HG02763 (cell line): ENCODE measurements around the gene COL5A1.
"Not testable (repeated sequence)": the region's sequence is repeated elsewhere in the genome, so short reads cannot be mapped to it uniquely, and the experiment has no call there.

Source experiments
- ATAC-seq: cut with Tn5 transposase; IDR thresholded peaks from one replicate; pipeline ENCODE4 v1.9.1; 2021; ENCODE audit warnings: mild to moderate bottlenecking, moderate library complexity; ENCODE audit not compliant: unreplicated experiment

Gene COL5A1

DNA sequence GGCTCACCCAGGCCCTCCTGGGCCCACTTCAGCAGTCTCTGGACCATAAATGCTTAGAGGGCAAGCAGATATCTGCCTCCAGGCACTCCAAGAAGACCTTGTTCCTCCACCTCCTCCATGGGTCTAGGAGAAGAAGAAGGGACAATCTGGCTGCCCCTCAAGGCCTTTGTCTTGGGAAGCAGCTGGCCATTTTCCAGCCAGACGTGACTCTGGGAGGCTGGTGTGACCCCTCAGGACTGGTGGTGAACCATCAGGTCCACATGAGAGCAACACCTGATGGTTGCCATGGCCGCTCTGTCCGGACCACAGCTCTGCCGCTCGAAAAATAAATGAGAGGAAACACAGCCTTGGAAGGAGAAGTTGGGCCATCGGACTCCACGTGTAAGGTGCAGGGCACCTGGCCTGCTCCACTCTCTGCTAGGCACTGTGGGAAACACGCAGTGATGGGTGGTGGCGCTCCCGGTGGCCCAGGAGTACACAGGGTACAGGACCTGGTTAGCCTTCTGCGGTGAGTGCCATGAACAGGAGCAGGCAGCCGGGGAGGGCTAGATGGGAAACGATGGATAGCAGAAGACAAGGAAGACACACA, 3.0 kb upstream of the COL5A1 start:
- ATAC-seq, result no peak

DNA sequence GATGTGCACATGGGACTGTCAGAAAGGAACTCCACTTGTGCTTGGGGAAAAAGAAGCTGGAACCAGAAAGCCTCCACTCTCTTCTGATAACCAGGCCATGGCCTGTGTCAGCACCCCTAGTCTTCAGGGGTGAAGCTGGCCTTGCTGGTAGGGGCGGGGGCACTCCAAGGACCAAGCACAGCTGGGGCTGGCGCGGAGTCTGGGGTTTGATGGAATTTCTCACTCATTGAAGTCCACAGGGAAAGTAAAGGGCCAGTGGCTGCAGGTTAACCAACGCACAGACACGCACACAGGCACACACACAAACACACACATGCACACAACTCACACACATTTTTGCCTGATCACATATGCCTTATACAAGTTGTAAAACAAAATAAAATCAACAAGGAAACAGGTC, 1.6 kb upstream of the COL5A1 start:
- ATAC-seq, result no peak

DNA sequence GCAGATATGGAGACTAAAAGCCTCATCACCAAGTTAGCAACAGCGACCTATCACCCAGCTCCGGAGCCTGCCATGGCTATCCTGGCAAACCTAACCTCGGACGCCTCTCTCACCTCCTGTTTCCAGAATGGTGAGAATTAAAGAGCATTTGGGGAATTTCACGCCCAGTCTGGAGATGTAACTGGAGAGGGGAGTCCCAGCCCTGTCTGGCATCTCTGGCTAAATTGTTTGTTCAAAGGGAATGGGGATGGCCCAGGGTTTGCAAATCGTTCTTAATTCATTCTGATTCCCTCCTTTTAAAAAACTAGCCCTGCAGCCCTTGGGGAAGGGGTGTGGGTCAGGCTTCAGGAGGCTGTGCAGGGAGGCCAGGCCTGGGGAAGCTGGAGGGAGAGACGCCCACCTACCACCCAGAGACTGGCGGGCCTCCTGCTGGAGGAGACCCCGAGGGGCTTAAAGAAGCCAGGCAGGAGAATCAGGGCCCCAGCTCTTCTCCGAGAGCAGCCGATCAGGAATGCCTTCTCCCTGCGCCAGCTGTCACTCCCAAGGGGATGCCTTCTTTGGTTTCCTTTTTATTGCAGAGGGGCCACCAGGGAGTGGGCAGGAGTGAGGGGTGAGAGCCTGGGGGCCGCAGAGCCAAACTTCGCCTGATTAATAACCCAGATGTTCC, 964 bp upstream of the COL5A1 start:
- no peak for ATAC-seq

DNA sequence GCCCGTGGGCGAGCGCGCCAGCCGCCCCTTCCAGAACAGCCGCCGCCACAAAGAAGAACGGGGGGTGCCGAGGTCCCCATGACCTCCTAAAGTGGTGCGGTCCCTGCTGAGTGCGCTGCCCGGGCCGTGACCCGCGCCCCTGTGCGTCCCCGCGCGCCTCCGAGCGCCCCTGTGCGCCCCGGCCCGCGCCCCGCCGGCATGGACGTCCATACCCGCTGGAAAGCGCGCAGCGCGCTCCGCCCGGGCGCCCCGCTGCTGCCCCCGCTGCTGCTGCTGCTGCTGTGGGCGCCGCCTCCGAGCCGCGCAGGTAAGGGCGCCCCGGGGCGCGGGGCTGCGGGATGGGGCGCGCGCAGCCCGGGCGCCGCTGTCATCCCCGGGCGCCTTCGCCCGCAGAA, 384 bp downstream of the COL5A1 start:
- no peak for ATAC-seq

DNA sequence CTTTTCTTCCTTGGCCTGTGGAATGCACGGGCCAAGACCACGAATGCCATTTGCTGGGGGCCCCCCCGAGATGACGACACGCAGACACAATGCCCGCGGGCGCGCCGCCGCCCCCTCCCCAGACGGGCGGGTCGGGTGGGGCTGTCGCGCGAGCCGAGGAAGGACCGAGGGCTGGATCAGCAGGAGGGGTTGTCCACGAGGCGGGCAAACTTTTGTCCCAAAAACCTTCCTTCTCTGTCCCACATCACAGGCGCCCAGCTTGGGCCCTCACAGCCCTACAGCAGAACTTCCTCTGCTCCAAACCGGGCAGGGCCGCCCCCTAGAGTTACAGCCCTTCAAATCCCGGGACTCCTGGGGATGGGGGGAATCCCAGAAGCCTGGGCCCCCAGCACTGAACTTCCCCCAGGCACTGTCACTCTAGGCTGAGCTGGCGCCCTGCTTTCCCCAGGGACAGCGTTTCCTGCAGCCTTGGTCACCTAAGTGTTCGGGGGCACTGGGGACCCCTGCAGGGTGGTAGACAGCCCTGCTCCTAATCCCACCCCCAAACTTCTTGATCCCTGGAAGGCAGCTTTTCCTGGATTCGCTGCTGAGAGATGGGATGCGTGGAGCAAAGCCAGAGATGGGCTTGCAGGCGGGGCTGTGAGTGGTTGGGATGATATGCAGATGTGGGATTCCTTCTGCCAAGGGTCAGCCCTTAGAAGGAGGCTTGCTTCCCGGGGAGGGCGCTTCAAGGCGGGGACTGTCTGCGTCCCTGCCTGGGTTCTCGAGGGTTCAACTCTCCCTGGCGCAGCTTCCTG, 980 bp downstream of the COL5A1 start:
- ATAC-seq, result no peak

DNA sequence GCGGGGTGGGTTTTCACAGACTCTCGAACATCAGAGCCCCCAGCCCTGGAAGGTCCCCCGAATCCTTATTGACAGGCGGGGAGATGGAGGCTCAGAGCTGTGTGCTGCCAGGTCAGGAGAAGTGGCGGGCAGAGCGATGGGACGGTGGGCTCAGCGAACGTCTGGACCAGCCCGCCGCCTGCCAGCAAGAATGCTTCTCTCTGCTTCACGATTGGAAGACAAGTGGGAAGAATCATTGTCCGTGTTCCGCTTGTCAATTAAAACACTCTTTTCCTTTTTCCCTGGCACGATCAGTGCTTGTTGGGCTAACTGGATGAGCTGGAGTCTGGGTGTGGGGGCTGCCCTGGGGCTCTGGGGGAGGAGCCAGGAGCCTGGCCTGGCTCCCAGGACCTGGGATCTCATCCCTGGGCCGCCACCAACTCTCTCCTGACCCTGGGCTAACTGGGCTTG, 1.6 kb downstream of the COL5A1 start:
- no peak for ATAC-seq

DNA sequence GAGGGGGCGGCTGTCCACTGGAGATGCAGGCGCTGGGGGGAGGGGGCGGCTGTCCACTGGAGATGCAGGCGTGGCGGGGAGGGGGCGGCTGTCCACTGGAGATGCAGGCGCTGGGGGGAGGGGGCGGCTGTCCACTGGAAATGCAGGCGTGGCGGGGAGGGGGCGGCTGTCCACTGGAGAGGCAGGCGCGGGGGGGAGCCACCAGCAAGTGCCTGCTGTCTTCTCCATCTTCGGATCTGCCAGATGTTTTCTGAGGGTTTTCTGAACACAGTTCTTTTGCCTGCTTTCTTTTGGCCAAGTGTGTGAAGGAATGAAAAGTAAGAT, 2.8 kb downstream of the COL5A1 start:
- not testable (repeated sequence) for ATAC-seq

DNA sequence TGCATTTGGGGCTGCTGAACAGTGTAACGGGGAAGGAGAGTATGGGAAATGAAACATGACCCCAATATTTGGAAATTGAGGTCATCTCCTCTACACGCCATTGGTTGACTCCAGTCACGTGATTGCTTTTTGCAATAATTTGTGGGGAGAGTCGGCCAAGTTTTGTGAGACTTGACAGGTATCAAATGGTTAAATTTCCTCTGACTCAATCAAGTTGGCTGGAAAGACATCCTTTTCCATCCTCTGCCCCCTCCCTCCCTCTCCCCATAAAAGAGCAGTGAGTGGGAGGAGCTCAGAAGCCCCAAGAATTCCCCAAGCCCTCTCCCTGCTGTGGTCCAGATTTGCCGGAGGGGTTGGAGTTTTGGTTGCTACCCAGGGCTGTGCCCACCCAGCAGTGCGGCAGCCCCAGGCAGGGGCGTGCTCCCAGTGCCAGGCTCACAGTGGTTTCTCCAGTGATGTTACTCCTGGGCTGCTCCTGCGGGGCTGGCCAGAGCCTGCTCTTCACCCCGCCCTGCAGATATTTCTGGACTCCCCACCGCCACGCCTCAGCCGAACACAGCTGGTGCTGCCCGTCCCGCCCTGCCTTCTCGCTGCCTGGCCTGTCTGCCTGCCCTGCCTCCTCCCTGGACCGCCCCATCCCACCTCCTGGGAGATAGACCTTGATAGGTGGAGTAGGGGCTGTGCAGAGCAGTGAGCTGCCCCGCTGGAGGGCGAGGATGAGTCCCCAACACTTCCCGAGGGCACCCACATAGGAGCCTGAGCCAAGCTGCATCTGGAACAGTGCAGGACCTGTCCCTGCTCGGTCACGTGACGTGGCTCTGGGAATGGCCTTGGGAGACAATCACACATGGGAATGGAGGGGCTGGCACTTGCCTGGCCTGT, 3.4 kb downstream of the COL5A1 start:
- no peak for ATAC-seq

DNA sequence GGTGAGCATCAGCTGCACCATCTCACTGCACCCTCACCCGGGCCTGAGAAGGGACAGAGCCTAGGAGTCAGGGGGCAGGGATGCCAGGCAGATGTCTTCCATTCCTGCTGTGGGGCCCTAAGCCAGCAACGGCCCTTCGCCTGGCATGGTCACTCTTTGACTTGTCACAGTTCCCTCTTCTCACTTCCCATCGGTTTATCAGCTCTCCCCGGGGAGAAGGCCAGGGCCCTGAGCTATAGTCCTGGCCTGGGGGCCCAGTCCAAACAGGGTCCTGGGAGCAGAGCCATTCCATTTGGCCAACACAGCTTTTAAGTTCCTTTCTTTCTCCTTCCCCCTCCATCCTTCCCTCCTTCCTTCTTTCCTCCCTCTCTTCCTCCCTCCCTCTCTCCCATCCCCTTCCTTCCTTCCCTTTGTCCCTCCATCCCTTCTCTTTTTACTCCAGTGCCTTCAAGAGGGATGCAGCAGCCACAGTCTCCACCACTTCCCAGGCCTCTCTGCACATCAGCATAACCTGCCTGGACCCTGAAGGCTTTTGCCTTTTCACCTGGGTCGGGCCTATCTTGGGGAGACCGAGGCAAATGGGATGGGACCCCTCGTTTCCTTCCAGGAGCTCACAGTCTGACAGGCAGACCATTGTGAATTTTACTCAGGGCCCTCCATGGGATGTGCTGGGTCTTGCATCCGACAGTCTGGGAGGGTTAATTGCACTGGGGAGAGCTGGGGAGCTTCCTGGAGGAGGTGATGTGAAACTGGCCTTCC, 4.2 kb downstream of the COL5A1 start:
- ATAC-seq, result no peak

DNA sequence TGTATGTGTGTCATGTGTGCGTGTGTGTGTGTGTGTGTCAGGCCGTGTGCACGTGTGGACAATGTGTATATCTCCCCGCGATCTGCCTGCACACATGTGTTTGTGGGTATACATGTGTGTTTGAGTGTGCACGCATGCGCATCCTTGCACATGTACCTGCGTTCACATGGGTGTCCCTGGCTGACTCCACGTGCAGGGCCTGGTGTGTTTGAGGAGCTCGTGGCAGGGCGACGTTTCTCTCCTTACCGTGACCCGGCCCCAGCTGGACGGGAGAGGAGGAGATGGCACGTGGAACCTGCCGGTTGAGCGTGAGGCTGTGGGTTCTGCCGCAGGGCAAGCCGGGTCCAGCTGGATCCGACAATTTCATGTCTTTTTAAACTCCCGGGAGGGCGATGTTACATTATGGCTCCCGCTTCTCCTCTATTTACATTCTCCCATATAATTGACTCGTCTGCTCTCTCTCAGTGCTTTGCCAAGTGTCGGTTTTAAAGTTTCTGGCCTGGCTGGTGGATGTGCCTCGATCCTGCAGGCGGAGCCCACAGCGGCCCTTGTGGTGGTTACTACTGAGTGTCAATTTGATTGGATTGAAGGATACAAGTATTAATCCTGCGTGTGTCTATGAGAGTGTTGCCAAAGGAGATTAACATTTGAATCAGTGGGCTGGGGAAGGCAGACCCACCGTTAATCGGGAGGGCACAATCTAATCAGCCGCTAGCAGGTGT, 5.9 kb downstream of the COL5A1 start:
- ATAC-seq, result no peak

DNA sequence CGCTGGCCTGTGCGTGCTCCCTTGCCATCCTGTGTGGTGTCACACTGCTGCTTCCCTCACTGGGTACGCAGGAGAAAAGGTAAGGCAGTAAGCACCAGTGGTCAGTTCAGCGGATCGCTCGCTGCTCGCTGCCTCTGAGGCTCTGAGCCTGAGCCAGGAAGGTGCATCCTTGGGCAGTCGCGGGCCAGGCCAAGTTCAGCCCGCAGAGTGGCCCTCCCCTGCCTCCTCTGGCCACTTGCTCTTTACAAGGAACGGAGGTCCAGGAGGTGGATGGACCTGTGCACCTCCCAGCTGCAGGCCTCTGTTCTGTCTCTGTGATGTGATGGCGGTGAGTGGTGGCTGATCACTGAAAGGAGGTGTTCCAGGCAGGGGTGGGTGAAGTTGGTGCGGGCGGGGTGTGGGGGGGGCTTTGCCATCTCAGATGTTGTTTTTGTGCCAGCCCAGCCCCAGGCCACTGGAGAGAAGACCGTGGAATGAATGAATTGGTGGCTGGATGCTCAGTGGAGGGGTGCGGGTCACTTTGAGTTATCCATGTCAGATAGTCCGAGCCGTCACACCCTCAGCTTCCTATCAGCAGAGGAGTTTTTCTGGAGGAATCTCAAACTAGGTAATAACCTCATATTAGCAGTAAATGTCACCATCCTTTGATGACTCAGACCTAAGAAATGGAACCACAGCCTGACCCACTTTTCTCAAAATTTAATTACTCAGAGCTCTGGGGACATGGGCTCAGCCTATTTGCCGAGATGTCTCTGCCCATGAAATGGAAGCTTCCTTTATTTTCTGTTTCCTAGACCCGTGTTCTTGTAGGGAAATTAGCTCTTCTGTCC, 7.3 kb downstream of the COL5A1 start:
- ATAC-seq, result no peak

DNA sequence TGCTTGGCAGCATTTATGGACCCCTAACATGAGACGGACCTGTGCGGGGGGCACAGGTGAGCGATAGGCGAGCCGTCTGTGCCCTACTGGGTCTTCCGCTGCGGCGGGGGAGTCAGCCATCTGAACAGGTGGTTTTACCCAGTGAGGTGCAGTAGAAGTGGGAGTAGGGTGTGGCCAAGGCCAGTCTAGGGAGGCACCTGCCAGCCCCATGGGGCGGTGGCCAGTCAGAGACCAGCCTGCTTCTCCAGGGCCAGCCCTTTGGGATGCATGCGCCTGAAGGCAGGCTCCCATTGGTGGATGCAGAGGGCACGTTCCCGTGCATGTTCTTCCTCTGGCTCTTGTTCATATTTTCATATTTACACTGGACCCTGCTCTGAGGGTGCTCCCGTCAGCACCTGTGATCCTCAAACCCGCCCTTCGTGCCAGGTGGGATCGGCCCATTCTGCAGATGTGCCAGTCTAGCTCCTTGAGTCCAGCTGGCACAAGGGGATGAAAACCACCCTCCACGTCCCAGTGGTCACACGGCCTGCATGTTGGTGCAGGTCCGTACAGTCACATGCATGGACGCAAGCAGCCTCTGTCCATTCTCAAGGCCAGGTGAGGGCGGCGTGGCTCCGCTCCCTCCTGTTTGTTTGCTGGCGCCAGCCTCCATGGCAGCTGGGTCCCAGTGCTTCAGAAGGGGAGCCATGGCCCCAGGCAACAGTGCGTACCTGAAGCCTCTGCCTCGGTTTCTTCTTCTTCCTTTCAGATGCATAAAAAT, 9.0 kb downstream of the COL5A1 start:
- ATAC-seq, result no peak

DNA sequence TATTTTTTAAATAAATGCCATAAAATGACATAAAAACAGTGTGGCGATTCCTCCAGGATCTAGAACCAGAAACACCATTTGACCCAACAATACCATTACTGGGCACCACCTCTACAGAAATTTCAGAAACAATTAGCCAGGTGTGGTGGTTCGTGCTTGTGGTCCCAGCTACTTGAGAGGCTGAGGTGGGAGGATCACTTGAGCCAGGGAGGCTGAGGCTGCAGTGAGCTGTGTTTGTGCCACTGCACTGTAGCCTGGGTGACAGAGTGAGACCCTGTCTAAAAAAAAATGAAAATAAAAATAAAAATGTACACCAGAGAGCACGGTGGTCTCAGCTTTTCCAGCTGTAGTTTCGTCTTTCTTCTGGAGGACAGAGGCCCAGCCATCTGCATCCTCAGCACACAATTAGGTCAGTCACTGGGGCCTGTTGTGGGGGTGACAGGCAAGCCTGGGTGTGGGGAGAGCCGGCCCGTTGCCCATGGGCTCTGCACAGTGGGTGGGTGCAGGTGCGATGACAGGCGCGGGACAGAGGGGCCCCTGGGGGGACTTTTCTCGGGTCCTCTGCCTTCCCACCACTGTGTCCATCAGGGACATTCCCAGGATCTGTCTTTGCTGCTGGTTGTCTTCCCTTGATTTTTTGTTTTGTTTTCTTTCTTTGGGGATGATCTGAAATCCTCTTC, 9.8 kb downstream of the COL5A1 start:
- no peak for ATAC-seq

DNA sequence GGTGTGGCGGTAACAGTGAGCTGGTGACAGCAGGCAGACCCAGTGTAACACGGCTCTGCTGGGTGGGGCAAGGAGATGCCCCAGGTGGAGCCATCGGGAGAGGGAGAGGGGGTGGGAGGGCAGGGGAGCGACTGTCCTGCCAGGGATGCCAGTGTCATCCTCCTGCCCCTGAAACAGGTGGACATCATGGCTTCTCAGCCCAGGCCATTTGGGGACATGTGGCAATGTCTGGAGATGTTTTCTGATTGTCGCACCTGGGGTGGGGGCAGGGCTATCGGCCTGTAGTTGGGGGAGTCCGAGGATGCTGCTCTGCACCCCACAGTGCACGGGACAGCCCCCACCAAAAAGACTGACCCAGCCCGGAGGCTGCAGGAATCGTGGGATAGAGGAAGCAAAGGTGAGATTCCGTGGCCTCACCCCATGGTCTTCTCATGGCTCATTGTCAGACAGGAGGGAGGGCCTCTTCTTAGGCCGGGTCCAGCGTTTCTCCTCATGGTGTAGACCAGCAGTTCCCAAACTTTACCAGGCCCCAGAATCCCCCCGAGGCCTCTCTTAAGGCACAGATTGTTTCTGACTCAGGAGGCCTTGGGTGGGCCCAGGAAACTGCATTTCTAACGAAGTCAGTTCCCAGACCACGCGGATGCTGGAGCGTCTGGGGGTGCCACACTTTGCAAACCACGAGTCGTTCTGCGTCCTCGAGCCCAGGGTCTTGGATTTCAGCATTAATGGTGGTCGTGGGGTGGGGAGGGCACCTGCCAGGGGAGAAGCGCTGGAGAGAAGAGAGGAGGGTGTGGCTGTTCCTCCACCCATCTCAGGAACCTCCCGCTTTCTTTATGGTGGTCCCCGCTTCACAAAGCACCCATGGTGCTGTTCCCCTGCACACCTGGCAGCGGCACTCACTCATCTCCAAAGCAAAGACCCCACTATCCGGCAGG, 11.0 kb downstream of the COL5A1 start:
- no peak for ATAC-seq

DNA sequence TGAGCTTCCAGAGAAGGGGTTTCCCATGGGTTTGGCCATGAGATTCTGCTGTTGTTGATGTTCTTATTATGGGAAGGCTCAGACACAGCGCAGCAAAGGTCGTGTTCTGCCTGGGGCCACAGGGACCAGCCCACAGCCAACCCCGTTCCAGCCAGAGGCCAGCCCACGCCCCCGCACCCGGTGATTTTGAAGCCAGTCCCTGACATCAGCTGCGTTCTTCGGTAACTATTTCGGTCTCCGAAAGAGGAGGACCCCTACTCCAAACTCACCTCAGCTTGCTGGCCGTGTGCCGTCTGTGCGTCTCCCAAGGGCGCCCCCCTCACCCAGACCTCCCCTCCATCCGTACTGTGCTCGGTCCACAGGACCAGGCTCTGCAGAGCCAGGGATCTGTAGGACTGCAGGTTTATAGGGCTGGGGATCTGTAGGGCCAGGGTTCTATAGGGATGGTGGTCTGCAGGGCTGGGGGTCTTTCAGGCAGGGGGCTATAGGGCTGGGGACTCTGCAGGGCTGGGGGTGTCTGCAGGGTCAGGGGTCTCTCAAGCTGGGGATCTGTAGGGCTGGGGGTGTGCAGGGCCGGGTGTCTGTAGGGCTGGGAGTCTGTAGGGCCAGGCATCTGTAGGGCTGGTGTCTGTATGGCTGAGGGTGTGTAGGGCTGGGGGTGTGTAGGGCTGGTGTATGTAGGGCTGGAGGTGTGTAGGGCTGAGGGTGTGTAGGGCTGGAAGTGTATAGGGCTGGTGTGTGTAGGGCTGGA, 11.8 kb downstream of the COL5A1 start:
- no peak for ATAC-seq

DNA sequence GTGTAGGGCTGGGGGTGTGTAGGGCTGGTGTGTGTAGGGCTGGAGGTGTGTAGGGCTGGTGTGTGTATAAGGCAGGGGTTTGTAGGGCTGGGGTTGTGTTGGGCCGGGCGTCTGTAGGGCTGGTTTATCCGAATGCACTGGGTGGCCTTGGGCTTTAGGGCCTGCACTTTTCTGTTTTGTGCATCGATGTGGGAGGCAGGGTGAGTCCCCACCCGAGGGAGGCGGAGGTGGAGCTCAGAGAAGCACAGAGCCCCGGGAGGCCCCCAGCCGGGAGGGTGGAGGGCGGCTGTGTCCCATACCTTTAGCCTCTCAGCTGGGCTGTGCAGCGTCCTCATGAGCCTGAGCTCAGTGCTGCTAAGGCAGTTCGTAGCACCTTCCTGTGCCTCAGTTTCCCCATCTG, 13.5 kb downstream of the COL5A1 start:
- ATAC-seq, result no peak
